IMR-90 (cell line): Measurements from ENCODE around the gene KRTAP20-2. TPM values are rescaled to one million over a fixed set of nuclear protein-coding genes. Genes with fewer than 3 reads are reported as not detected.

Experiments
- ATAC-seq: fragments of 200-7000 bp; cut with Tn5 transposase; 2 replicates; pipeline ENCODE4 v1.9.1; 2020; ENCODE audit warnings: low read depth, mild to moderate bottlenecking, moderate library complexity
- BruUV-seq: library from RNA; stranded (reverse); fragments of 400-500 nt; replicated peaks from 2 replicates; lab custom pipeline; 2021; lab: Mats Ljungman, UMichigan
- CTCF ChIA-PET: fragments of 300-600 bp; formaldehyde crosslinking; extraction: SDS; loops from one replicate; lab custom pipeline; 2021; ENCODE audit warnings: antibody characterized with exemption; lab: Yijun Ruan, JAX
- POLR2A ChIA-PET: fragments of 300-600 bp; sonication (Branson Sonifier 250); formaldehyde crosslinking; loops from one replicate; lab custom pipeline; 2022; ENCODE audit warnings: antibody characterized with exemption; ENCODE audit not compliant: unreplicated experiment; lab: Charles Lee
- DNase-seq: peaks from one replicate; pipeline ENCODE4 v3.0.0; 2013
- H2AFZ ChIP-seq: replicated peaks from 2 replicates; pipeline ENCODE3; 2013; ENCODE audit warnings: low read length, mild to moderate bottlenecking; ENCODE audit not compliant: poor library complexity
- H2AK5ac ChIP-seq: 2 replicates; pipeline ENCODE4 v1.6.1; 2013; ENCODE audit warnings: low read depth, low read length, inconsistent platforms
- H2AK9ac ChIP-seq: replicated peaks from 2 replicates; pipeline ENCODE3; 2013; ENCODE audit warnings: mild to moderate bottlenecking, low read depth, low read length, moderate library complexity; ENCODE audit not compliant: poor library complexity
- H2BK120ac ChIP-seq: 2 replicates; pipeline ENCODE4 v1.6.1; 2013; ENCODE audit warnings: low read depth, low read length, inconsistent platforms
- H2BK15ac ChIP-seq: 3 replicates; pipeline ENCODE4 v1.6.1; 2013; ENCODE audit warnings: low read depth, low read length, inconsistent platforms
- H2BK20ac ChIP-seq: 2 replicates; pipeline ENCODE4 v1.6.1; 2013; ENCODE audit warnings: low read depth, mild to moderate bottlenecking, inconsistent platforms, low read length, moderate library complexity
- H2BK5ac ChIP-seq: 2 replicates; pipeline ENCODE4 v1.6.1; 2013; ENCODE audit warnings: mild to moderate bottlenecking, low read depth, low read length, inconsistent platforms; ENCODE audit not compliant: poor library complexity, severe bottlenecking
- H3K14ac ChIP-seq: replicated peaks from 2 replicates; pipeline ENCODE4 v1.6.1; 2013; ENCODE audit warnings: low read depth, low read length, inconsistent platforms
- H3K18ac ChIP-seq: 2 replicates; pipeline ENCODE4 v1.6.1; 2013; ENCODE audit warnings: low read depth, low read length, control low read depth
- H3K23ac ChIP-seq: 2 replicates; pipeline ENCODE4 v1.6.1; 2013; ENCODE audit warnings: low read depth, low read length, inconsistent platforms
- H3K27ac ChIP-seq: 2 replicates; pipeline ENCODE4 v1.5.1; 2013; ENCODE audit warnings: mild to moderate bottlenecking, control low read depth, low read length; ENCODE audit not compliant: insufficient read depth
- H3K27me3 ChIP-seq: 2 replicates; pipeline ENCODE4 v1.6.1; 2013; ENCODE audit warnings: low read length; ENCODE audit not compliant: control insufficient read depth, insufficient read depth
- H3K36me3 ChIP-seq: 2 replicates; pipeline ENCODE4 v1.6.1; 2013; ENCODE audit warnings: low read length, mixed read lengths; ENCODE audit not compliant: control insufficient read depth, insufficient read depth
- H3K4ac ChIP-seq: 2 replicates; pipeline ENCODE4 v1.6.1; 2013; ENCODE audit warnings: low read depth, low read length, inconsistent platforms
- H3K4me1 ChIP-seq: 2 replicates; pipeline ENCODE4 v1.6.1; 2013; ENCODE audit warnings: low read length, mixed read lengths; ENCODE audit not compliant: control insufficient read depth, insufficient read depth
- H3K4me2 ChIP-seq: 2 replicates; pipeline ENCODE4 v1.6.1; 2013; ENCODE audit warnings: low read depth, mild to moderate bottlenecking, control low read depth, low read length, moderate library complexity
- H3K4me3 ChIP-seq: 2 replicates; pipeline ENCODE4 v1.5.1; 2013; ENCODE audit warnings: low read depth, mild to moderate bottlenecking, control low read depth, low read length, moderate library complexity; ENCODE audit not compliant: insufficient read depth
- H3K56ac ChIP-seq: 2 replicates; pipeline ENCODE4 v1.6.1; 2013; ENCODE audit warnings: low read length, inconsistent platforms; ENCODE audit not compliant: insufficient read depth; ENCODE audit errors: extremely low read depth
- H3K79me1 ChIP-seq, 2 experiments: 2 replicates each; pipeline ENCODE4 v1.6.1; 2013; ENCODE audit warnings: low read length in 2 of 2, inconsistent platforms in 1 of 2, low read depth in 1 of 2
- H3K9ac ChIP-seq: 2 replicates; pipeline ENCODE4 v1.6.1; 2013; ENCODE audit warnings: low read depth, low read length, control low read depth
- H3K9me1 ChIP-seq: 2 replicates; pipeline ENCODE4 v1.6.1; 2013; ENCODE audit warnings: low read length, inconsistent platforms; ENCODE audit not compliant: insufficient read depth
- H3K9me3 ChIP-seq: 2 replicates; pipeline ENCODE4 v1.6.1; 2013; ENCODE audit warnings: low read length; ENCODE audit not compliant: control insufficient read depth, insufficient read depth
- H4K20me1 ChIP-seq: 2 replicates; pipeline ENCODE4 v1.6.1; 2013; ENCODE audit warnings: low read length, inconsistent platforms; ENCODE audit not compliant: insufficient read depth
- H4K5ac ChIP-seq: 2 replicates; pipeline ENCODE4 v1.6.1; 2013; ENCODE audit warnings: mild to moderate bottlenecking, low read depth, low read length, control low read depth
- H4K8ac ChIP-seq, 2 experiments: 2 replicates each; pipeline ENCODE4 v1.6.1; 2013; ENCODE audit warnings: low read depth in 2 of 2, low read length in 2 of 2, control low read depth in 1 of 2, inconsistent platforms in 1 of 2
- H4K91ac ChIP-seq: 2 replicates; pipeline ENCODE4 v1.6.1; 2013; ENCODE audit warnings: low read depth, low read length, inconsistent platforms; ENCODE audit not compliant: insufficient read depth
- BHLHE40 ChIP-seq: fragments of 150-350 bp; IDR thresholded peaks from 2 replicates; pipeline ENCODE4 v1.6.1; 2016; ENCODE audit warnings: mild to moderate bottlenecking, low read depth, low read length
- CEBPB ChIP-seq: IDR thresholded peaks from 2 replicates; pipeline ENCODE4 v1.6.1; 2012; ENCODE audit warnings: low read depth, low read length, improper control_type of control experiment
- CHD1 ChIP-seq: IDR thresholded peaks from 2 replicates; pipeline ENCODE4 v1.6.1; 2012; ENCODE audit warnings: low read depth, low read length, improper control_type of control experiment
- FOS ChIP-seq: fragments of 150-350 bp; IDR thresholded peaks from 2 replicates; pipeline ENCODE4 v1.6.1; 2016; ENCODE audit warnings: low read depth, low read length
- MAFK ChIP-seq: IDR thresholded peaks from 2 replicates; pipeline ENCODE4 v1.6.1; 2012; ENCODE audit warnings: low read depth, low read length, improper control_type of control experiment
- MAZ ChIP-seq: IDR thresholded peaks from 2 replicates; pipeline ENCODE4 v1.6.1; 2012; ENCODE audit warnings: low read depth, mild to moderate bottlenecking, low read length, improper control_type of control experiment, moderate library complexity, borderline replicate concordance
- MXI1 ChIP-seq: IDR thresholded peaks from 2 replicates; pipeline ENCODE4 v1.6.1; 2012; ENCODE audit warnings: low read depth, mild to moderate bottlenecking, low read length, moderate library complexity, borderline replicate concordance
- NFE2L2 ChIP-seq: fragments of 150-350 bp; IDR thresholded peaks from 2 replicates; pipeline ENCODE4 v1.6.1; 2016; ENCODE audit warnings: low read depth, mild to moderate bottlenecking, low read length
- POLR2A ChIP-seq: IDR thresholded peaks from 2 replicates; pipeline ENCODE4 v1.6.1; 2012; ENCODE audit warnings: mild to moderate bottlenecking, low read depth, low read length
- RAD21 ChIP-seq: IDR thresholded peaks from 2 replicates; pipeline ENCODE4 v1.6.1; 2012; ENCODE audit warnings: low read length, improper control_type of control experiment
- RCOR1 ChIP-seq: IDR thresholded peaks from 2 replicates; pipeline ENCODE4 v1.6.1; 2012; ENCODE audit warnings: mild to moderate bottlenecking, low read length, improper control_type of control experiment; ENCODE audit not compliant: insufficient replicate concordance
- RFX5 ChIP-seq: IDR thresholded peaks from 2 replicates; pipeline ENCODE4 v1.8.0; 2012; ENCODE audit warnings: low read depth, mild to moderate bottlenecking, low read length, moderate library complexity
- SMC3 ChIP-seq: fragments of 150-350 bp; IDR thresholded peaks from 2 replicates; pipeline ENCODE4 v1.6.1; 2016; ENCODE audit warnings: low read depth, mild to moderate bottlenecking, antibody characterized with exemption, low read length, moderate library complexity
- WGBS, 2 experiments: methylation state at CpG; one replicate each; pipeline versions ENCODE4 v1.1.5 to v1.1.7; 2013; ENCODE audit warnings: missing lambda C conversion rate in 2 of 2; ENCODE audit not compliant: insufficient read length in 1 of 2; ENCODE audit errors: extremely low coverage in 2 of 2; 5-methylcytosine and 5-hydroxymethylcytosine counted together
- dilution Hi-C: fragments of 300-500 bp; cut with HindIII; formaldehyde crosslinking; loops from one replicate; pipeline ENCODE4 v1.14.3; 2018; ENCODE audit warnings: low sequenced_read_pairs; ENCODE audit not compliant: unreplicated experiment
- in situ Hi-C: fragments of 300-500 bp; cut with MboI; formaldehyde crosslinking; loops from 3 replicates; pipeline ENCODE4 v1.14.3; 2019; ENCODE audit warnings: low sequenced_read_pairs, inconsistent platforms, mixed read lengths
- intact Hi-C: fragments of 100-400 bp; cut with micrococcal nuclease; formaldehyde crosslinking; loops from 2 replicates; pipeline ENCODE4 v1.10.0; 2022
- polyA plus RNA-seq, 3 experiments: library from polyadenylated mRNA; depleted of rRNA; stranded (reverse); fragments of >200 nt; gene quantifications; 2 replicates each; pipeline ENCODE4 v1.2.3, GENCODE V29; 2012; ENCODE audit warnings: low replicate concordance in 1 of 3
- total RNA-seq: library from RNA; depleted of rRNA; stranded (reverse); fragments of >200 nt; gene quantifications from 2 replicates; pipeline ENCODE4 v1.2.3, GENCODE V29; 2012
- TF ChIP-seq, protein P1 (sequence below): conservative IDR thresholded peaks from 2 replicates; pipeline ENCODE4 v1.5.1; 2012; ENCODE audit warnings: mild to moderate bottlenecking, low read depth, low read length, improper control_type of control experiment
- TF ChIP-seq, protein P2 (sequence below): fragments of 150-350 bp; IDR thresholded peaks from 2 replicates; pipeline ENCODE4 v1.6.1; 2016; ENCODE audit warnings: low read depth, mild to moderate bottlenecking, low read length, moderate library complexity, borderline replicate concordance
- TF ChIP-seq, protein P3 (sequence below): fragments of 150-350 bp; IDR thresholded peaks from 2 replicates; pipeline ENCODE4 v1.6.1; 2017; ENCODE audit warnings: mild to moderate bottlenecking, antibody characterized with exemption, low read length, low read depth

Gene KRTAP20-2
- total and polyA plus RNA-seq, 2 of the 4 experiments (the other 2 are of a cell fraction): not detected

DNA sequence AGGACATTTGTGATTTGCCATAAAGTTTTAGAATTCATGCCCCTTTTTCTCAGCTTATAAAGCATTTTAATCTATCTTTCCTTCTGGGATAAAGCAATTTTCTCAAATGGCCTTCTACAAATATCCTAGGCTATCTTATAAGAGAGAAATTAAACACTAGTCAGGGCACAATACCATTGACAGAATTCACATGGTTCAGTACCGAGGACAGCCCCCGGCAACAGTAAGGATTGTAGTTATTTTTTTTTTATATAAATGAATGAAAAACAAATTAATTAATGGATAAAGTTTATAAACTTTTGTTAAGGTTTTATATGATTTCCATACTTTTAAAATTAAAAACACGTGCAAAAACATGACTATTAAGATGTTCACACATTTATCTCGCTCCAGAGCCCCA is 6.9 kb upstream of the KRTAP20-2 start:
- POLR2A ChIA-PET: no interaction called here
- in situ Hi-C loops (no loop called here), dilution Hi-C loops (no loop called here), intact Hi-C loops (no loop called here)
- Histone ChIP-seq H4K20me1 (no peaks in the 10 kb centered on the region), H2BK120ac (no peak overlapping the region), H2AFZ (no peak overlapping the region), H2BK20ac (no peak overlapping the region), H3K14ac (no peak overlapping the region), H4K91ac (no peak overlapping the region), H2BK5ac (no peak overlapping the region), H2BK15ac (no peak overlapping the region), H3K27ac (no peak overlapping the region), H3K56ac (no peak overlapping the region), H3K4me3 (no peak overlapping the region), H3K4me2 (no peak overlapping the region), H3K27me3 (no peaks in the 10 kb centered on the region), H3K9me1 (no peaks in the 10 kb centered on the region), H2AK9ac (no peak overlapping the region), H3K4me1 (no peaks in the 10 kb centered on the region), H4K5ac (no peak overlapping the region), H3K79me1 (no peaks in the 10 kb centered on the region), H3K36me3 (no peaks in the 10 kb centered on the region), H4K8ac (no peak overlapping the region), H3K9me3 (peaks cover 25% of the 10 kb centered on the region), H3K4ac (no peak overlapping the region), H3K9ac (no peak overlapping the region), H3K18ac (no peak overlapping the region), H3K23ac (no peak overlapping the region), H2AK5ac (no peak overlapping the region)
- DNase-seq (no peak), ATAC-seq (no peak)
- WGBS, 2 experiments: no CpG with 5 or more reads among the region's 4 CpGs
- no TSS peak for BruUV-seq
- CTCF ChIA-PET: no interaction called here
- TF ChIP-seq RAD21: no peak
- TF ChIP-seq CHD1: no peak
- TF ChIP-seq MAFK: no peak
- no peak for TF ChIP-seq MAZ
- no peak for TF ChIP-seq SMC3
- TF ChIP-seq RFX5: no peak
- no peak for TF ChIP-seq MXI1
- no peak for TF ChIP-seq POLR2A
- no peak for TF ChIP-seq NFE2L2
- TF ChIP-seq, protein P1, sequence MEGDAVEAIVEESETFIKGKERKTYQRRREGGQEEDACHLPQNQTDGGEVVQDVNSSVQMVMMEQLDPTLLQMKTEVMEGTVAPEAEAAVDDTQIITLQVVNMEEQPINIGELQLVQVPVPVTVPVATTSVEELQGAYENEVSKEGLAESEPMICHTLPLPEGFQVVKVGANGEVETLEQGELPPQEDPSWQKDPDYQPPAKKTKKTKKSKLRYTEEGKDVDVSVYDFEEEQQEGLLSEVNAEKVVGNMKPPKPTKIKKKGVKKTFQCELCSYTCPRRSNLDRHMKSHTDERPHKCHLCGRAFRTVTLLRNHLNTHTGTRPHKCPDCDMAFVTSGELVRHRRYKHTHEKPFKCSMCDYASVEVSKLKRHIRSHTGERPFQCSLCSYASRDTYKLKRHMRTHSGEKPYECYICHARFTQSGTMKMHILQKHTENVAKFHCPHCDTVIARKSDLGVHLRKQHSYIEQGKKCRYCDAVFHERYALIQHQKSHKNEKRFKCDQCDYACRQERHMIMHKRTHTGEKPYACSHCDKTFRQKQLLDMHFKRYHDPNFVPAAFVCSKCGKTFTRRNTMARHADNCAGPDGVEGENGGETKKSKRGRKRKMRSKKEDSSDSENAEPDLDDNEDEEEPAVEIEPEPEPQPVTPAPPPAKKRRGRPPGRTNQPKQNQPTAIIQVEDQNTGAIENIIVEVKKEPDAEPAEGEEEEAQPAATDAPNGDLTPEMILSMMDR: no peak
- TF ChIP-seq, protein P2, sequence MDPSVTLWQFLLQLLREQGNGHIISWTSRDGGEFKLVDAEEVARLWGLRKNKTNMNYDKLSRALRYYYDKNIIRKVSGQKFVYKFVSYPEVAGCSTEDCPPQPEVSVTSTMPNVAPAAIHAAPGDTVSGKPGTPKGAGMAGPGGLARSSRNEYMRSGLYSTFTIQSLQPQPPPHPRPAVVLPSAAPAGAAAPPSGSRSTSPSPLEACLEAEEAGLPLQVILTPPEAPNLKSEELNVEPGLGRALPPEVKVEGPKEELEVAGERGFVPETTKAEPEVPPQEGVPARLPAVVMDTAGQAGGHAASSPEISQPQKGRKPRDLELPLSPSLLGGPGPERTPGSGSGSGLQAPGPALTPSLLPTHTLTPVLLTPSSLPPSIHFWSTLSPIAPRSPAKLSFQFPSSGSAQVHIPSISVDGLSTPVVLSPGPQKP: no peak
- TF ChIP-seq RCOR1: no peak
- no peak for TF ChIP-seq FOS
- TF ChIP-seq, protein P3, sequence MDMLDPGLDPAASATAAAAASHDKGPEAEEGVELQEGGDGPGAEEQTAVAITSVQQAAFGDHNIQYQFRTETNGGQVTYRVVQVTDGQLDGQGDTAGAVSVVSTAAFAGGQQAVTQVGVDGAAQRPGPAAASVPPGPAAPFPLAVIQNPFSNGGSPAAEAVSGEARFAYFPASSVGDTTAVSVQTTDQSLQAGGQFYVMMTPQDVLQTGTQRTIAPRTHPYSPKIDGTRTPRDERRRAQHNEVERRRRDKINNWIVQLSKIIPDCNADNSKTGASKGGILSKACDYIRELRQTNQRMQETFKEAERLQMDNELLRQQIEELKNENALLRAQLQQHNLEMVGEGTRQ: no peak
- no peak for TF ChIP-seq BHLHE40
- TF ChIP-seq CEBPB: no peak
